Inflammatory macrophage treated with lipopolysaccharide for 1 hour (primary cell): ENCODE data around the gene VAMP8.
A peak's percentile ranks its signal among the peaks of the same experiment; 100 is the strongest.
"Not testable (repeated sequence)": the region's sequence is repeated elsewhere in the genome, so short reads cannot be mapped to it uniquely, and the experiment has no call there.

Experiments used
- DNase-seq, 2 donors: peaks; one replicate each; pipeline ENCODE4 v3.0.0-alpha.2; 2020 to 2022

VAMP8 gene

GRCh38 chr2:85577386-85578242 lies at the start of gene VAMP8:
Gene VAMP8 (plus strand): TSS chr2:85577586. CDS start chr2:85577647, 61 bp downstream.
- peak; percentile 44 to 56 for DNase-seq

GRCh38 chr2:85527787-85528186 lies 49.6 kb upstream of the VAMP8 start:
- no peak for DNase-seq

- no peak for DNase-seq
Observed at GRCh38 chr2:85528355-85528754, 49.0 kb upstream of the VAMP8 start.

- DNase-seq, result no peak
Observed at GRCh38 chr2:85529809-85530208, 47.6 kb upstream of the VAMP8 start.

- no peak for DNase-seq
Observed at GRCh38 chr2:85531589-85531988, 45.8 kb upstream of the VAMP8 start.

- DNase-seq, result no peak
Observed at GRCh38 chr2:85534099-85534498, 43.3 kb upstream of the VAMP8 start.

GRCh38 chr2:85534881-85535280 lies 42.5 kb upstream of the VAMP8 start:
- DNase-seq, result peak; percentile 50 to 69

- DNase-seq, result peak in 1 of 2 donors; percentile 12
Observed at GRCh38 chr2:85536479-85536878, 40.9 kb upstream of the VAMP8 start.

- peak; percentile 16 to 29 for DNase-seq
Observed at GRCh38 chr2:85537600-85538506, 39.5 kb upstream of the VAMP8 start.

- peak; percentile 79 to 92 for DNase-seq
Observed at GRCh38 chr2:85538507-85539360, 38.7 kb upstream of the VAMP8 start, which contains the start of gene MAT2A. Gene MAT2A (plus strand): TSS chr2:85539168. CDS start chr2:85539288, 120 bp downstream.

GRCh38 chr2:85539361-85540132 lies 37.8 kb upstream of the VAMP8 start:
- DNase-seq, result peak; percentile 47 to 57

GRCh38 chr2:85540133-85540648 lies 37.2 kb upstream of the VAMP8 start:
- DNase-seq, result peak in 1 of 2 donors; percentile 20

- no peak for DNase-seq
Observed at GRCh38 chr2:85541262-85541661, 36.1 kb upstream of the VAMP8 start.

GRCh38 chr2:85541753-85542457 lies 35.5 kb upstream of the VAMP8 start:
- DNase-seq, result no peak

- no peak for DNase-seq
Observed at GRCh38 chr2:85542777-85543176, 34.6 kb upstream of the VAMP8 start.

- not testable (repeated sequence) for DNase-seq
Observed at GRCh38 chr2:85544254-85544691, 33.1 kb upstream of the VAMP8 start.

- not testable (repeated sequence) for DNase-seq
Observed at GRCh38 chr2:85544915-85545779, 32.2 kb upstream of the VAMP8 start.

- no peak for DNase-seq
Observed at GRCh38 chr2:85545780-85546240, 31.6 kb upstream of the VAMP8 start.

- no peak for DNase-seq
Observed at GRCh38 chr2:85547089-85547858, 30.1 kb upstream of the VAMP8 start.
